Measurements from ENCODE around the gene FRMPD4. TPM values are rescaled to one million over a fixed set of nuclear protein-coding genes. Genes with fewer than 3 reads are reported as not detected.

Gene FRMPD4
- total RNA-seq, 2 experiments from 2014 or later = not detected

- Histone ChIP-seq H3K27me3 (ENCODE audit: control insufficient read depth in 1 of 2, insufficient read depth in 2 of 2, low read length in 2 of 2) (no peaks in the 10 kb centered on the region), H3K4me1 (ENCODE audit: insufficient read depth, low read length) (no peaks in the 10 kb centered on the region), H3K27ac (ENCODE audit: low read depth in 1 of 2, low read length in 2 of 2) (no peak overlapping the region), H3K4me3 (ENCODE audit: low read length) (no peak overlapping the region), H3K9me3 (ENCODE audit: control insufficient read depth in 1 of 2, insufficient read depth in 1 of 2, low read length in 2 of 2) (no peaks in the 10 kb centered on the region), H3K36me3 (ENCODE audit: insufficient read depth, low read length) (no peaks in the 10 kb centered on the region)
- POLR2A ChIA-PET = no interaction called here
- ATAC-seq (ENCODE audit: poor library complexity) (no peak), DNase-seq (no peak)
- TF ChIP-seq CTCF (IDR thresholded peaks at IDR 0.05) = no peak
- CTCF ChIA-PET = no interaction called here
- intact Hi-C loops (cut with DNase I, micrococcal nuclease) = no loop called here
- no peak overlapping the region for H3K27ac Mint-ChIP-seq
- no peaks in the 10 kb centered on the region for H3K27me3 Mint-ChIP-seq
- no peak overlapping the region for H3K4me3 Mint-ChIP-seq
- H3K36me3 Mint-ChIP-seq (ENCODE audit: low read depth) = no peaks in the 10 kb centered on the region
- H3K4me1 Mint-ChIP-seq (ENCODE audit: low read depth) = no peaks in the 10 kb centered on the region
- H3K9me3 Mint-ChIP-seq = no peaks in the 10 kb centered on the region
These were observed 273.6 kb downstream of the FRMPD4 start for GRCh38 chrX:12411831-12412230.

- no peaks in the 10 kb centered on the region for H3K36me3 ChIP-seq (ENCODE audit: insufficient read depth, low read length)
- no peaks in the 10 kb centered on the region for H3K4me1 ChIP-seq (ENCODE audit: insufficient read depth, low read length)
- Mint-ChIP-seq H3K36me3 (ENCODE audit: low read depth) (no peaks in the 10 kb centered on the region), H3K27me3 (no peaks in the 10 kb centered on the region), H3K4me3 (no peak overlapping the region), H3K9me3 (no peaks in the 10 kb centered on the region), H3K27ac (no peak overlapping the region), H3K4me1 (ENCODE audit: low read depth) (no peaks in the 10 kb centered on the region)
- H3K4me3 ChIP-seq (ENCODE audit: low read length) = no peak overlapping the region
- DNase-seq = no peak
- H3K27ac ChIP-seq (ENCODE audit: low read depth in 1 of 2, low read length in 2 of 2) = no peak overlapping the region
- TF ChIP-seq CTCF (IDR thresholded peaks at IDR 0.05) = no peak
- CTCF ChIA-PET = no interaction called here
- no peaks in the 10 kb centered on the region for H3K27me3 ChIP-seq (ENCODE audit: control insufficient read depth in 1 of 2, insufficient read depth in 2 of 2, low read length in 2 of 2)
- intact Hi-C loops (cut with DNase I, micrococcal nuclease) = no loop called here
- ATAC-seq (ENCODE audit: poor library complexity) = no peak
- H3K9me3 ChIP-seq (ENCODE audit: control insufficient read depth in 1 of 2, insufficient read depth in 1 of 2, low read length in 2 of 2) = no peaks in the 10 kb centered on the region
- POLR2A ChIA-PET = no interaction called here
These were observed 274.3 kb downstream of the FRMPD4 start for GRCh38 chrX:12412561-12412960.

GRCh38 chrX:12419591-12419990 lies 281.3 kb downstream of the FRMPD4 start:
- Histone ChIP-seq H3K9me3 (ENCODE audit: control insufficient read depth in 1 of 2, insufficient read depth in 1 of 2, low read length in 2 of 2) (no peaks in the 10 kb centered on the region), H3K27me3 (ENCODE audit: control insufficient read depth in 1 of 2, insufficient read depth in 2 of 2, low read length in 2 of 2) (no peaks in the 10 kb centered on the region), H3K36me3 (ENCODE audit: insufficient read depth, low read length) (no peaks in the 10 kb centered on the region), H3K4me3 (ENCODE audit: low read length) (no peak overlapping the region), H3K27ac (ENCODE audit: low read depth in 1 of 2, low read length in 2 of 2) (no peak overlapping the region), H3K4me1 (ENCODE audit: insufficient read depth, low read length) (no peaks in the 10 kb centered on the region)
- Mint-ChIP-seq H3K4me3 (no peak overlapping the region), H3K9me3 (no peaks in the 10 kb centered on the region), H3K27ac (no peak overlapping the region), H3K27me3 (no peaks in the 10 kb centered on the region), H3K36me3 (ENCODE audit: low read depth) (no peaks in the 10 kb centered on the region), H3K4me1 (ENCODE audit: low read depth) (no peaks in the 10 kb centered on the region)
- ATAC-seq (ENCODE audit: poor library complexity) (no peak), DNase-seq (no peak)
- intact Hi-C loops (cut with DNase I, micrococcal nuclease) = no loop called here
- no peak for TF ChIP-seq CTCF (IDR thresholded peaks at IDR 0.05)
- ChIA-PET CTCF (no interaction called here), POLR2A (no interaction called here)
